ENCODE measurements around the gene CAV2.

Gene CAV2

DNA sequence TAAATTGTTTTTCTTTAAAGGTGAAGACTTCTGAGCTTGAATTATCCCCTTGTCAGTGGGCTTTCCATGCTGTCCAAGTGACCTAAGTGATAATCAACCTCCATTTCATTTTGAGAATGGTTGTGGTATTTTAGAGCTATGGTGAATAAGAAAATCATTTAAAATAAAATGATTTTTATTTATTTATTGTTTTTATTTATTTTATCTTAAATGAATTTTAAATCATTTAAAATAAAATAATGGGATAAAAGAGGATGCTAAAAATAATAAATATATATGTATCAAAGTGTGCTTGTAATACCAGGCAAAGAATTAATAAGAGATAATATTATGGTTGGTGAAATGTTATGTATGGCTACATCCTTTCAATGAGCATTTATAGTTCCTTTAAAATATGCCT is 49.8 kb downstream of the CAV2 start:
- no peak for DNase-seq

DNA sequence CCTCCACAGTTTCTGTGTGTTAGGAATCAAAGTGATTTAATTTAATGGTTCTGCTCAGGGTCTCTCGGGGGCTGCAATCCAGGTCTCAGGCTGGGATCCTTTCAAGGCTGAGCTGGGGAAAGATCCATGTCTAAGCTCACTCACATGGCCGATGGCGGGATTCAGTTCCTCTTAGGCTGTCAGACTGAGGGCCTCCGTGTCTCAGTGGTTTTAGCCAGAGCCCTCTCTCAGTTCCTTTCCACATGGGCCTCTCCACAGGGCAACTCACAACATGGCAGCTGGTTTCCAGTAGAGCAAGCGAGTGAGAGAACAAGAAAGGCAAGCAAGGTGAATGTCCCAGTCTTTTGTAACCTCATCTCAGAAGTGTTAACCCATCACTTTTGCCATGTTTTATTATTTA is 52.2 kb downstream of the CAV2 start:
- DNase-seq = no peak

DNA sequence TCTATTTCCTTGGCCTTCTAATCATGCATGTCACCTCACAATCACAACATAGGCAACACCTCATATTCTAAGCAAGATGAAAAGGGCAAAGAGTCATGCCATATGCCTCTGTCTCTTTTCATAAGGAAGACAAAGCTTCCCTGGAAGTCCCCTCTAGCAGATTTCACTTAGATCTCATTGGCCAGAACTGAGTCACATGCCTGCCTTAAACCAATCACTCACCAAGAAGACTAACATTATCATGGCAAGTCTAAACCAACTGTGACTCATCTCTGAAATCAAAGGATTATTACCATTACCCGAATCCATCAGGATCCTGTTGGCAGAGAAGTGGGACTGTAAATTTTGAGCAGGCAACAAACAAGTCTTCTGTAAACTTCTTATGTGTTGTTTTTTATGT is 53.1 kb downstream of the CAV2 start:
- DNase-seq = no peak

GRCh38 chr7:116553168-116553964 is 53.8 kb downstream of the CAV2 start:
- no peak for DNase-seq

DNA sequence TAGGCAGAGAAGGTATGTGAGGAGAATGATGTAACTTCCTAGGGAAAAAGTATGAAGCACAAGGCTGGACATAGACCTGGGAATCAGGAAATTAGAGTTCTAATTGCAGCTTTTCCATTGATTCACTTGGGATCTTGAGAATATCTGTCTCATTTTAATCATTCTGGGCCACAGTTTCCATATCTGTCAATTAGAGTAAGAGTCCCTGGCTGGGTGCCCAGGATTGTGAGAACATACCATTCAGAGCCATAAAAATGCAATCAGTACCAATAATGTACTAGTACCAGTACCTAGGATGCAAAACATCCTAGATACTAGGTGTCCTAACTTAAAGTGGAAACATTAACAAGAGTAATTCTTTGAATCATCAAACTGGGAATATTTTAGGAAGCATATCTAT is 54.9 kb downstream of the CAV2 start:
- no peak for DNase-seq

DNA sequence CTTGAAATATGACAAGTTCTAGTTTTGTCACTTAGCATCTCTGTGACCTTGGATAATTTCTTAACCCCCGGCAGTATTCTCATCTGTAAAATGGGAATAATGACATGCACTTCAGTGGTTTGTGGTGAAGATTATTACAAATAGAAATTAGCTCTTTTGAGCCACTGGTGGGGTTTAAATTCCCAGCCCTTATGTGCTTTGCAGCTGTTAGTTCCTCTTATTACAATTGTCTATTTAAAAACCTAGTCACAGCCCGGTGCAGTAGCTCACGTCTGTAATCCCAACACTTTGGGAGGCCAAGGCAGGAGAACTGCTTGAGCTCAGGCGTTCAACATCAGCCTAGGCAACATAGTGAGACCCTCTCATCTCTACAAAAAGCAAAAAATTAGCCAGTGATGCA is 55.4 kb downstream of the CAV2 start:
- DNase-seq = no peak

GRCh38 chr7:116557066-116557585 is 57.6 kb downstream of the CAV2 start:
- DNase-seq = no peak

DNA sequence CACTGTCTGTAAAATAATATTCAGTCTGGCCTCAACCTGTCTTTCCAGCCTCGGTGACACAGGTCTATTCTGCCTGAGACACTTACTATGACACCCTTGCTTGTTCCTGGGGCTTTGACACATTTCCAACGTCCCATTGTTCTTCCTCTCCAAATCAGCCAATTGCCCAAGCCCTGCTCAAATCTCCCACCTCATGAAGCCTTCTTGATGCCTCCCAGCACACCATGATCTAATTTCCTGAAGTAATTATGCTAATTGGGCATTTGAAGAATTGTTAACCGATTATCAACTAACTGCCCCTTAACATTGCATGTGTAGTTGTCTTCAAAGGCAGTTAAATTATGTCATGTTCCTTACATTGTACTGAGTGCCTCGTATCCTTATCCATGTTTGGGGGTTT is 58.4 kb downstream of the CAV2 start:
- DNase-seq = no peak

All from CD4-positive, alpha-beta T cell treated with Interleukin-4 for 1 hour (primary cell).